NK-92 treated with Interleukin-12 subunit alpha and Interleukin-12 subunit beta, amount 100 ng/mL, for 24 hours (cell line): ENCODE data around the gene TOP3A.

Experiments used
- DNase-seq: peaks from one replicate; lab custom pipeline; 2025; lab: John Stamatoyannopoulos, UW

The TOP3A gene

GRCh38 chr17:18230288-18231141 lies 84.3 kb downstream of the TOP3A start:
- DNase-seq: no peak

DNA sequence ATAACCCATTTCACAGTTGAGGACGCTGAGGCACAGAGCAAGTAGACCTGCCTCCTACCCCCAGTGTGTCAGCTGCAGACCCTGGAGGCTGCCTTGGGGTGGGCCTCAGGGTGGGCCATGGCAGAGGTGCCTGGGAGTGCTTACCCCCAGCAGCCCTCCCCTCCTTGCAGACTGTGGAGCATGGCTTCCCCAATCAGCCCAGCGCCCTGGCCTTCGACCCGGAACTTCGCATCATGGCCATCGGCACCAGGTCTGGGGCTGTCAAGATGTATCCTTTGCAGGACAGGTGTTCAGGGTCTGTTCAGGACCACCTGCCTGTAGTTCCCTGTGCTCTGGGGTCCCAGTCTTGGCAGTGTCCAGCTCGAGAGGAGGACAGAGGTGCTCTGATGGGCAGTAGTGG lies 85.0 kb downstream of the TOP3A start:
- DNase-seq: no peak

DNA sequence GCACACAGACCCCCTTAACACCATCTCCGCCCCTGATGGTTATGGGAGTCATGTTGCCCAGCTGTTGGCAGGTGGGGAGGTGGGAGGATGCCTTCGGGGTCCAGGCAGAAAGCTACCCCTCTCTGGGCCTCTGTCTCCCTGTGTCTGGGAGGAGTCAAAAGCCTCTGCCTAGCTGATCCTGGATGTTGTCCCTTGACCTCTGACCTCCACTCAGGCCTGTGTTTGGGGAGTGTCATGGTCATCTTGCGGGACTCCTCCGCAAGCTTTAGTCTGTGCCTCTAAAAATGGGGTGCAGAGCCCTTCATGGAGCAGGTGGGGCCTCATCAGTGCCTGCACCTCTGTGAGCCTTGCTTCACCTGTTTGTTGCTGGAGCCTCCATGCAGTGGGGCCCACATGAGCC lies 85.5 kb downstream of the TOP3A start:
- DNase-seq: no peak

DNA sequence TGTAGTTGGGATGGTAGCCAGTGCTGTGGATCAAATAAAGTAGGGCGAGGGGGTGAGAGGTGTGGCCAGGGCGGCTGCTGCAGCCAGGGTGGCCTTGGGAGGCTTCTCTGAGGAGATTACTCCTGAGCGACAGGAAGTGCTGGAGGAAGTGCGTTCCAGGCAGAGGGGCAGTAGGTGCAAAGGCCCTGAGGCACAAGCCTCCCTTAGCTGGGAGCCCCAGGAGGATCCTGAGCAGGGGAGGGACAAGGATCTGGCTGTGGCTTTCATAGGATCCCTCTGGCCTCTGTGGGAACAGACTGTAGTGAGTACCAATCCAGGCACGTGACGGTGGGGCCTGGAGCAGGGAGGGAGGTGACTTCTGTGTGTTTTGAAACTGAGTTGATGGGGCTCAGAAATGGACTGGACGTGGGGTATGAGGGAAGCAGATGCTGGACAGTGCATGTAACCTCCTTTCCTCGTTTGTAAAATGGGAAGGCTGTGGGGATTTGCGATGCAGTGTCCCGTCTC lies 86.6 kb downstream of the TOP3A start:
- no peak for DNase-seq

DNA sequence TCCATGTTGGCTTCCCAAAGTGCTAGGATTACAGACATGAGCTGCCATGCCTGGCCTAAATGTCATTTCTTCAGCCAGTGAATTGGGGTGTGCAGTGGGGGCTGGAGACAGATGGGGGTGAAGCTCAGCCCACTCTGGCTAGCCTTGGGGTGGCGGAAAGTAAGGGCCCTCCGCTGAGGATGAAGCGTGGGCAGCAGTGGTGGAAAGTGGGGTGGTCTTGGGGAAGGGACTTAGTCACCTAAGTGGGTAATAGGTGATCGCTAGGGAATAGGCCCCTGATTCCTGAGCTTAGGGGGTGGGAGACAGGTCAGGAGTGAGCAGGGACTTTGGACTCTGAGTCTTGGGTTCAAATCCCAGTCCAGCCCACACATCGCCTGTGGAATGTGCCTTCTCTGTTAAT lies 87.2 kb downstream of the TOP3A start:
- DNase-seq: no peak

DNA sequence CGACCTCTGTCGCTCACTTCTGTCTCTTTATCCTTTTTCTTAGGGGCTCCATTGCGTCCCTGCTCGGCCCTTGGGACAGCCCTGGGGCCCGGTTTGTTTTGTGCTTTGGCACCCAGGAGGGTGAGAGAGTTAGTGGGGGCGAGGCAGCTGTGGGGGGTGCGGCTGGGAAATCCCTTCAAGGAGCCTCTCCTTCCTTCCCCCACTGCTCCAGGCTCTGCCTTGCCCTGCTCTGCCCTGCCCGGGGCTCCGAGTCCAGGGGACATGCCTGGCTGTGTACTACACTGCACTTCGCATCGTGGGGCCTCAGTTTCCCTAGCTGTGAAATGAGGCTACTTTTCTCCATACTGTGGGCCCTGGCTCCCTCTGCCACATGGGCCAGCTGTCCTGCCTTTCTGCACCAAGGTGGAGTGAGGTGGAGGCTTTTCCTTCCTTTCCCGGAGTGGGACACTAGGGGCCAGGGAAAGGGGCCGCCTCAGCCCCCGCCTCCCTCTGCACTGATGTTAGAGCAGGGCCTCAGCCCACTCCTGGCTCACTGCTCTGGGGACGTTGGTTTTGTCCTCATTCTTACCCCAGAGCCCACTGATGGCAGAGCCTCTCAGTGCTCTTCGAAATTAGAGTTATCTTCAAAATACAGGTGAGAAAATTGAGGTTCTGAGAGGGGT lies 88.4 kb downstream of the TOP3A start:
- DNase-seq: no peak

DNA sequence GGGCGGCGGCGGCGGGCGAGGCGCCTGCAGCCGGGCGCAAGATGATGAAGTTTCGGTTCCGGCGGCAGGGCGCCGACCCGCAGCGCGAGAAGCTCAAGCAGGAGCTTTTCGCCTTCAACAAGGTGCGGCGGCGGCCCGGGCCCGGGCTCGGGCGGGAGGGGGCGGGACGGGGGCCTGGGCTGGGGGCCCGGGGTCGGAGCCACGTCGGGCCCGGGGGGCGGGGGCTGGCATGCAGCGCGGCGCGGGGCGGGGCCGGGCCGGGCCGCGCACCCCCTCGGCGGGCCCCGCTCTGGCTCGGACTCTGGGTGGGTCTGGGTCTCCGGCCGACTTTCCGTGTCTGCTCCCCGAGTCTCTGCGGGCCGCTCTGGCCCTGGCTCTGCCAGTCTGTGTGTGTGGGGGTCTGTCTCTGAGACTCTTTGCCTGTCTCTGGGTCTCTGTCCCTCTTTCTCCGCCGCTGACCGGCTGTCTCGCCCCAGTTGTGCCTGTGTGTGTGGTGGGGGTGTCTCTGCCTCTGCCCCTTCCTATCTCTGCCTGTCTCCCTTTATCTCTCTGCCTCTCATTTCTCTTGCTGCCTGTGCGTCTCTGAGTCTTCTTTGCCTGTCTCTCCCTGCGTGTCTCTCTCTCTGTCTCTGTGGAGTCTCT lies 89.0 kb downstream of the TOP3A start:
- DNase-seq: peak; percentile 36

- DNase-seq: peak; percentile 83
Observed at GRCh38 chr17:18225121-18225641, 89.6 kb downstream of the TOP3A start, which contains the start of gene LLGL1. Gene LLGL1 (plus strand): TSS chr17:18225635. CDS start chr17:18225683, 48 bp downstream.

GRCh38 chr17:18224387-18225120 lies 90.2 kb downstream of the TOP3A start:
- no peak for DNase-seq

- DNase-seq: no peak
Observed at GRCh38 chr17:18224053-18224386, 90.8 kb downstream of the TOP3A start.
